ENCODE measurements around the gene ATG12.

Gene ATG12

DNA sequence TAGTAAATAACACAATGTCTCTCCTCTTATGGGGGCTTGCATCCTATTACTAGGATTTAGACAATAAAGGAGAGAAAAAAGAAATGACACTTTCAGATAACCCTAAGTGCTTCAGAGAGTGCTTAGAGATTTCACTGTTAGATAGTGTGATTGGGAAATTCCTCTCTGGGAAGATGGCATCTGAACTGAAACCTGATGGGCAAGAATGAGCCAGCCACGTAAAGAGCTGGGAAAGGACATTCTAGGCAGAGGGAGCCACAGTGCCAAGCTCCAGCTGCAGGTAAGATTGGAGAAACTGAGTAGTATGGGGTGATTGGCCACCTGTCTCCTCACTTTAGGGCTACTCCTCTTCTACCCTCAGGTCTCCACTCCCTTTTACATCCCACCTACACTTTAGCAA lies 39.4 kb downstream of the ATG12 start:
- peaks cover 43% of the 10 kb centered on the region for H3K36me3 ChIP-seq (ENCODE audit: control insufficient read depth, insufficient read depth, low read length, severe bottlenecking)

DNA sequence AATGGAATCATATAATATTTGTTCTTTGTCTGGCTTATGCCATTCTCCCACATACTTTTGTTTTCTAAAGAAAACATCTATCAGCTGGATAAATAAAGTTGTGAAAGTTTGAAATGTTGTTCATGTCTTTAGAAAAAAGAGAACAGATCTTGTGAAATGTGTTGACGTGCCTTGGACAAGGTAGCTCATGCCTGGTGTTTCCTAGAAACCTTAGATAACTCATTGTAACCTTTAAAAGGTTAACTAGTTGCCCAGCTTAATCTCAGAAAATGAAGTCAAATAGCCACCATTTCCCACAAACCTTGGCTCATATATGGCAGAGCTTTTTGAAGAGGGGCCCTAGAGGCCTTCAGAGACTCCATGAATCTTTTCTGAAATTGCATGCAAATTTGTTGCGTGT lies 40.2 kb downstream of the ATG12 start:
- Histone ChIP-seq H3K4me3 (ENCODE audit: low read length) (no peak overlapping the region), H3K36me3 (ENCODE audit: control insufficient read depth, insufficient read depth, low read length, severe bottlenecking) (peaks cover 35% of the 10 kb centered on the region), H3K4me1 (ENCODE audit: control insufficient read depth, insufficient read depth, low read length) (peaks cover 22% of the 10 kb centered on the region), H3K27me3 (replicated peaks; ENCODE audit: control insufficient read depth, insufficient read depth, low read length) (no peaks in the 10 kb centered on the region), H3K9me3 (ENCODE audit: control insufficient read depth, low read length) (no peaks in the 10 kb centered on the region), H3K9ac (ENCODE audit: low read length) (no peak overlapping the region)
- no peak for DNase-seq (ENCODE audit: low read depth)

More for the DNA sequence above, 39.4 kb downstream of the ATG12 start:
- Histone ChIP-seq H3K27me3 (replicated peaks; ENCODE audit: control insufficient read depth, insufficient read depth, low read length) (no peaks in the 10 kb centered on the region), H3K9ac (ENCODE audit: low read length) (no peak overlapping the region), H3K9me3 (ENCODE audit: control insufficient read depth, low read length) (no peaks in the 10 kb centered on the region), H3K4me3 (ENCODE audit: low read length) (no peak overlapping the region), H3K4me1 (ENCODE audit: control insufficient read depth, insufficient read depth, low read length) (peaks cover 14% of the 10 kb centered on the region)
- DNase-seq (ENCODE audit: low read depth), result no peak

DNA sequence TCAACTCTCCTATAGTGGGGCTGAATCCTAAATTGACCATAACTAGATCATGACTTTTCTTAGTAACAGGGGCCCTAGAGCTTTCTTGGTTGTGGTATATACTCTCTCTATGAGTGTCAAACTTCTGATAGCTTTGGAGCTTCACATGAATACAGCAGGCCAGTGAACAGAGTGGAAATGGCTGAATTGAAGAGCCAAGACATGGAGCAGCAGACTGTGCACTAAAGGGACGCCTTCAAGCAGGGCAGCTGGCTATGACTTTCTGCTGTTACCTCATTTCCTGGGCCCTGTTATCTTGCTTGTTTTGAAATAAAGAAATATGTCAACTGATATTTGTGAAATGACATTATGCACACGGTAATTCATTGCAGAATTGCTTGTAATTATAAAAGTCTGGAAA lies 41.3 kb downstream of the ATG12 start:
- DNase-seq (ENCODE audit: low read depth), result no peak
- peaks cover 24% of the 10 kb centered on the region for H3K36me3 ChIP-seq (ENCODE audit: control insufficient read depth, insufficient read depth, low read length, severe bottlenecking)
- H3K27me3 ChIP-seq (replicated peaks; ENCODE audit: control insufficient read depth, insufficient read depth, low read length), result no peaks in the 10 kb centered on the region
- no peak overlapping the region for H3K9ac ChIP-seq (ENCODE audit: low read length)
- H3K9me3 ChIP-seq (ENCODE audit: control insufficient read depth, low read length), result no peaks in the 10 kb centered on the region
- no peak overlapping the region for H3K4me3 ChIP-seq (ENCODE audit: low read length)
- H3K4me1 ChIP-seq (ENCODE audit: control insufficient read depth, insufficient read depth, low read length), result peaks cover 22% of the 10 kb centered on the region

DNA sequence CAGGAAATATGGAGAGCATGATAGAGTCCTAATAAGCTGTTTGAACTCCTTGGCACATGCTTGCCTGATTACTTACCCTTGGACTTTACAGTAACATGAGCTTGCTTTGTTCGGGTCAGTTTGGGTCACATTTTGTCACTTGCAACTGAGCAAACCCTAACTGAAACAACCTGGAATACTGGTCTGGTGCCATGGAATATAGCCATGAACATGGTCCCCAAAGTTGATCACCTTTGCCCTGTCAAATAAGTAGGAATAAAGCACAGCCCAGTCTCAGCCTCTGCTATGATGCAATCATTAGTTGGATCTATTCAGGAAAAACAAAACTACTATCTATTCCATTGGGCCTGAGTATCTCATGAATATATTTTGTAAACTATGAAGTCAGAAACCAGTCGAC lies 43.1 kb downstream of the ATG12 start:
- Histone ChIP-seq H3K9ac (ENCODE audit: low read length) (no peak overlapping the region), H3K27me3 (replicated peaks; ENCODE audit: control insufficient read depth, insufficient read depth, low read length) (no peaks in the 10 kb centered on the region), H3K36me3 (ENCODE audit: control insufficient read depth, insufficient read depth, low read length, severe bottlenecking) (peaks cover 11% of the 10 kb centered on the region), H3K9me3 (ENCODE audit: control insufficient read depth, low read length) (no peaks in the 10 kb centered on the region), H3K4me3 (ENCODE audit: low read length) (no peak overlapping the region), H3K4me1 (ENCODE audit: control insufficient read depth, insufficient read depth, low read length) (peaks cover 22% of the 10 kb centered on the region)
- no peak for DNase-seq (ENCODE audit: low read depth)

DNA sequence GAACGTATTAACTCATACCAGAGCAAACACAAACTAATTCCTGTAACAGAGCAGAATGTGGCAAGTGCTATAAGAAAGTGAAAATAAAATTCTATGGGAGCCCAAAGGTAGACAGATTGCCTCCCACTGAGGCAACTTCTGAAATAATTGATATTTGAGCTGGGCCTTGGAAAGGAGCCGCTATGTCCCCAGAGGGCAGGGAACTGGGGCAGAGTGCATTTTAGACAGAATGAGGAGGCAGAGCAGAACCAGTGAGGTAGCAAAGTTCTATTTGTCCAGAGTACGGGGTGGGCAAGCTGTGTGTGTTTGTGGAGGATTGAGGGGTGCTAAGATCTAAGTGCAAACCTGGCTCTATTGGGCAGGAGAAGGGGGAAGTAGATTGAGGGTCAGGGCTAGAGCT lies 44.7 kb downstream of the ATG12 start:
- H3K4me1 ChIP-seq (ENCODE audit: control insufficient read depth, insufficient read depth, low read length), result peaks cover 22% of the 10 kb centered on the region
- DNase-seq (ENCODE audit: low read depth), result no peak
- H3K4me3 ChIP-seq (ENCODE audit: low read length), result no peak overlapping the region
- H3K36me3 ChIP-seq (ENCODE audit: control insufficient read depth, insufficient read depth, low read length, severe bottlenecking), result no peaks in the 10 kb centered on the region
- H3K9ac ChIP-seq (ENCODE audit: low read length), result no peak overlapping the region
- peaks cover 8% of the 10 kb centered on the region for H3K27me3 ChIP-seq (replicated peaks; ENCODE audit: control insufficient read depth, insufficient read depth, low read length)
- H3K9me3 ChIP-seq (ENCODE audit: control insufficient read depth, low read length), result no peaks in the 10 kb centered on the region

DNA sequence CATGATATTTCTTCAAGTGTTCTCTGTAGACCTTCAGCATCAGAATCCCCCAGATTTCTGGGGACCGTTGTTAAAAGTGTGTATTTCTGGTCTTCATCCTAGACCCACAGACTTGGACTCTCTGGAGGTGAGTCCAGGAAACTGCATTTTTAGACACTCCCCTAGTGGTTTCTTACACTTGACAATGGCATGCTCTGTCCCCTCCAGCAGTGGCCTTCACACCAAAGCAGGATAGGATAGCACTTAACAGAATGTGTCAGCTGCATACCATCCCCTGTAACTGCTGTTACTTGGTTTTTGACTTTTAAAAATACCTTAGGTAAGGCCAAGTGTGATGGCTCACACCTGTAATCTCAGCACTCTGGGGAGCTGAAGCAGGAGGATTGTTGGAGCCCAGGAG lies 45.7 kb downstream of the ATG12 start:
- H3K4me3 ChIP-seq (ENCODE audit: low read length), result no peak overlapping the region
- DNase-seq (ENCODE audit: low read depth), result no peak
- H3K27me3 ChIP-seq (replicated peaks; ENCODE audit: control insufficient read depth, insufficient read depth, low read length), result peaks cover 8% of the 10 kb centered on the region
- no peaks in the 10 kb centered on the region for H3K36me3 ChIP-seq (ENCODE audit: control insufficient read depth, insufficient read depth, low read length, severe bottlenecking)
- no peak overlapping the region for H3K9ac ChIP-seq (ENCODE audit: low read length)
- peaks cover 22% of the 10 kb centered on the region for H3K4me1 ChIP-seq (ENCODE audit: control insufficient read depth, insufficient read depth, low read length)
- H3K9me3 ChIP-seq (ENCODE audit: control insufficient read depth, low read length), result no peaks in the 10 kb centered on the region

DNA sequence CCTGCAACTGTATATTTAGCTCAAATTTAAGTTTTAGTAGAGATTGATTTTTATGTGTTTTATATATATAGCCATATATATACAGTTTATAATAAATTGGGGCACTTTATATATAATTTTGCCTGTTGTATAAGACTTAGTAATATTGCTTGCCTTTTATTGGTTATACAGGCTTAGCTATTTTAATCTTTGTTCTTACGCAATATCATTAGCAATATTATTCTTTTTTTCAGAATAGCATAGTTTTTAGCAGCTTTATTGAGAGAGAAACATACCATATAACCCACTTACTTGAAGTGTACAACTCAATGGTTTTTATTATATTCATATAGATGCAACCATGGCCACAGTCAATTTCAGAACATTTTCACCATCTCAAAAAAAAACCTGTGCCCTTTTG lies 52.9 kb downstream of the ATG12 start:
- Histone ChIP-seq H3K4me1 (ENCODE audit: control insufficient read depth, insufficient read depth, low read length) (peaks cover 13% of the 10 kb centered on the region), H3K9me3 (ENCODE audit: control insufficient read depth, low read length) (no peaks in the 10 kb centered on the region), H3K4me3 (ENCODE audit: low read length) (no peak overlapping the region), H3K9ac (ENCODE audit: low read length) (no peak overlapping the region), H3K36me3 (ENCODE audit: control insufficient read depth, insufficient read depth, low read length, severe bottlenecking) (no peaks in the 10 kb centered on the region), H3K27me3 (replicated peaks; ENCODE audit: control insufficient read depth, insufficient read depth, low read length) (peaks cover 8% of the 10 kb centered on the region)
- DNase-seq (ENCODE audit: low read depth), result no peak

DNA sequence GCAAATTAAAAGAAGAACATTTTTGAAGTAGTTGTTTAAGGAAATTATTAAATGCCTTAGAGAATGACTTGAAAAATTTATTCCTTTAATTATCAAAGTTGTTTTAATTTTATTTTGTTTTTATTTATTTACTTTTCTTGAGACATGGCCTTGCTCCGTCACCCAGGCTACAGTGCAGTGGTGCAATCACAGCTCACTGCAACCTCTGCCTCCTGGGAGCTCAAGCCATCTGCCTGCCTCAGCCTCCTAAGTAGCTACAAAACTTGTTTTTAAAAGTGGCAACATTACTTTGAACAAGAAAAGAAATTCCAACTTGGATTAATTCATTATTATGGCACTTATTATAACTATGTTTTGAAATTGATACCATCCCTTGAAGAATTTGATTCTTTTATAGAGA lies 53.9 kb downstream of the ATG12 start:
- Histone ChIP-seq H3K27me3 (replicated peaks; ENCODE audit: control insufficient read depth, insufficient read depth, low read length) (peaks cover 1% of the 10 kb centered on the region), H3K9me3 (ENCODE audit: control insufficient read depth, low read length) (no peaks in the 10 kb centered on the region), H3K4me1 (ENCODE audit: control insufficient read depth, insufficient read depth, low read length) (peaks cover 13% of the 10 kb centered on the region), H3K4me3 (ENCODE audit: low read length) (no peak overlapping the region), H3K9ac (ENCODE audit: low read length) (no peak overlapping the region), H3K36me3 (ENCODE audit: control insufficient read depth, insufficient read depth, low read length, severe bottlenecking) (no peaks in the 10 kb centered on the region)
- DNase-seq (ENCODE audit: low read depth), result no peak

DNA sequence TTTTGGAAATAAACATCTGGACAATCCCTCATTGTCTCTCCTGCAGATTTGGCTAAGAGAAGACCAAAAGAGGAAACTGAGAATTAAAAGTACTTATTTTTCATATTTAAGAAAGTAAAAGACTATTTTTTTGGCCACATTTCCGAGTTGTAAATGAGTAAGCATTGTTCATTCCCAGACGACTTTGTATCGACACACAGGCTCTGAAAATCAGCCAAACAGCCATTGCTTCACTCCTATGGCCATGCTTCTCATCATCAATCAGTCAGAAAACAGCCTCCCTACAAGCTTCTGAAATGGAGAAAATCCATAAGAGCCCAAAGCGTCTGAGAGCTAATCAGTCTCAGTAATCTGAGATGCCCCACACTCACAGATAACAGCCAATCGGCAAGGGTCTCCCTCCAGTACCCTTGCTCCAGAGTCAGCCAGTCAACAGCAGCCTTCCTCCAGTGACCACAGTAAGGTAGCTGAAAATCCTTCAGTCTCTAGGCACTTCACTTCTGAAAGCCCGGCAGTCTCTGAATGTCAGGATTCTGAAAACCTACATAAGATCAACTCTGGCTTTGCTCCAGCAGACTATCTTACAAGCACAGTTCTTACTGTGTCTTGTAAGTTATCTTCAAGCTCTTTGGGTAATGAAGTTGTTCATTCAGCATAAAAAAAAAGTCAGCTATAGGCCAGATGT lies 55.8 kb downstream of the ATG12 start:
- DNase-seq (ENCODE audit: low read depth), result no peak
- no peak overlapping the region for H3K4me3 ChIP-seq (ENCODE audit: low read length)

DNA sequence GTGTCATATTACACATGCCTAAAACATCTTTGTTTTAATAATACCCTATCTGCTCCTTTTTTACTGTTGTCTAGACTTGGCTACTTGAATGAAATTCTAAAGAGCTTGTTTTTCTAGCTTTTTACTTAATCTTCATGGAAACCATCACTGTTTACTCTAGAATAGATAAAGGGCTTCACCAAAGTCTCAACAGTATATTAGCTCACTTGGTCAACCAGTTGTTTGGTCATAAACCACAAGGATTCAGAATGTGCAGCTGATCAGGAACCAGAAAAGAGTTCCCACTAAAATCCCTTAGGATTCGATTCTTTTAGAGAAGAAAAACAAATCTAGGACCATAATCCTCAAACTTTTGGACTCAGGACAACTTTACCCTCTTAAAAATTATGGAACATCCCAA lies 62.9 kb downstream of the ATG12 start:
- Histone ChIP-seq H3K27me3 (replicated peaks; ENCODE audit: control insufficient read depth, insufficient read depth, low read length) (peaks cover 4% of the 10 kb centered on the region), H3K9ac (ENCODE audit: low read length) (no peak overlapping the region), H3K4me3 (ENCODE audit: low read length) (no peak overlapping the region), H3K9me3 (ENCODE audit: control insufficient read depth, low read length) (no peaks in the 10 kb centered on the region), H3K4me1 (ENCODE audit: control insufficient read depth, insufficient read depth, low read length) (peaks cover 21% of the 10 kb centered on the region), H3K36me3 (ENCODE audit: control insufficient read depth, insufficient read depth, low read length, severe bottlenecking) (no peaks in the 10 kb centered on the region)
- peak; percentile 7 for DNase-seq (ENCODE audit: low read depth)

More for the DNA sequence above, 55.8 kb downstream of the ATG12 start:
- peaks cover 13% of the 10 kb centered on the region for H3K4me1 ChIP-seq (ENCODE audit: control insufficient read depth, insufficient read depth, low read length)
- no peaks in the 10 kb centered on the region for H3K36me3 ChIP-seq (ENCODE audit: control insufficient read depth, insufficient read depth, low read length, severe bottlenecking)
- no peaks in the 10 kb centered on the region for H3K9me3 ChIP-seq (ENCODE audit: control insufficient read depth, low read length)
- H3K9ac ChIP-seq (ENCODE audit: low read length), result no peak overlapping the region
- no peaks in the 10 kb centered on the region for H3K27me3 ChIP-seq (replicated peaks; ENCODE audit: control insufficient read depth, insufficient read depth, low read length)

All from adipocyte (in vitro differentiated cells).